Measurements from ENCODE around the gene RAB11FIP3. TPM values are rescaled to one million over a fixed set of nuclear protein-coding genes. Genes with fewer than 3 reads are reported as not detected.

Gene RAB11FIP3
- total and polyA plus RNA-seq, 9 of the 15 experiments (the other 6 are each of a cell fraction or from before 2014, with no cell fraction given): 0.46 to 13.1 (median 4.3) TPM

- ChIA-PET POLR2A (interaction anchor here (1.0 kb wide), 1 partner anchor 10 kb away, joined by 3 read pairs; no protein-coding TSS in a partner anchor), CTCF (ENCODE audit: low intra/inter-chr PET ratio) (no interaction called here)
- Histone ChIP-seq H3K9me1 (ENCODE audit: control insufficient read depth, insufficient read depth, low read length) (no peaks in the 10 kb centered on the region), H3K4me3 (no peak overlapping the region), H3K4me1 (replicated peaks in 1 of 2; ENCODE audit: control insufficient read depth in 2 of 2, insufficient read depth in 2 of 2, low read length in 2 of 2) (peaks cover 0 to 24% of the 10 kb centered on the region in 2 experiments; a peak in 4 of 5 replicates), H3K4me2 (ENCODE audit: insufficient read depth, low read length) (no peak overlapping the region), H3K27me3 (ENCODE audit: control insufficient read depth in 2 of 2, insufficient read depth in 2 of 2, low read length in 2 of 2) (no peaks in the 10 kb centered on the region), H3K27ac (ENCODE audit: extremely low read depth, low read depth, low read length) (no peak overlapping the region), H2AFZ (ENCODE audit: low read depth, low read length) (no peak overlapping the region), H3K9me3 (replicated peaks; ENCODE audit: control insufficient read depth, insufficient read depth, low read depth, low read length) (no peaks in the 10 kb centered on the region), H3K79me2 (ENCODE audit: control insufficient read depth, insufficient read depth, low read length) (no peaks in the 10 kb centered on the region), H4K20me1 (replicated peaks; ENCODE audit: control insufficient read depth, insufficient read depth, low read length) (no peaks in the 10 kb centered on the region), H3K36me3 (ENCODE audit: control insufficient read depth, insufficient read depth, low read length) (peaks cover 2% of the 10 kb centered on the region; the same call in 1 of the 3 replicates), H3K9ac (ENCODE audit: insufficient read depth in 1 of 2, low read depth in 2 of 2, low read length in 2 of 2) (no peak overlapping the region; a peak in 1 of 4 replicates)
- WGBS (ENCODE audit: insufficient coverage, low coverage, missing lambda C conversion rate): 83% methylated on average over 22 of the region's 35 CpGs
- intact Hi-C loops (cut with micrococcal nuclease): no loop called here
- no TSS peak for BruUV-seq (replicated peaks)
- FAIRE-seq (no peak), DNase-seq (ENCODE audit: extremely low read depth in 1 of 4, low spot score in 3 of 4) (no peak), ATAC-seq (no peak)
- in situ Hi-C loops (cut with MboI): no loop called here
- TF ChIP-seq ZNF239 (CRISPR knock-in tag; IDR thresholded peaks at IDR 0.05) (no peak), SREBF2 (CRISPR knock-in tag; IDR thresholded peaks at IDR 0.05) (no peak), MCM3 (IDR thresholded peaks at IDR 0.05) (no peak), USF1 (CRISPR knock-in tag; IDR thresholded peaks at IDR 0.05) (no peak), MAFG (tag; conservative IDR thresholded peaks at IDR 0.05) (no peak), LEF1 (IDR thresholded peaks at IDR 0.05) (no peak), ELK3 (CRISPR knock-in tag; IDR thresholded peaks at IDR 0.05) (no peak), RFX7 (CRISPR knock-in tag; IDR thresholded peaks at IDR 0.05) (no peak), ZNF699 (CRISPR knock-in tag; IDR thresholded peaks at IDR 0.05; ENCODE audit: insufficient replicate concordance) (no peak), AFF1 (IDR thresholded peaks at IDR 0.05; ENCODE audit: low read depth in 1 of 2, partially characterized antibody in 2 of 2) (no peak), ZNF146 (CRISPR knock-in tag; IDR thresholded peaks at IDR 0.05; ENCODE audit: unreplicated experiment) (no peak), POLR3A (IDR thresholded peaks at IDR 0.05; ENCODE audit: borderline replicate concordance, extremely low read depth, insufficient read depth, insufficient read length) (no peak), ZSCAN32 (CRISPR knock-in tag; IDR thresholded peaks at IDR 0.05) (no peak), ZKSCAN1 (IDR thresholded peaks at IDR 0.05; ENCODE audit: low read depth, low read length) (no peak), NCOA1 (IDR thresholded peaks at IDR 0.05; ENCODE audit: low read depth) (no peak)
Observed at GRCh38 chr16:510066-510825, 84.8 kb downstream of the RAB11FIP3 start.

All from K562 (cell line).